Spleen (tissue), 11 donors: ENCODE measurements around the gene TRAPPC14. TPM values are rescaled to one million over a fixed set of nuclear protein-coding genes. Genes with fewer than 3 reads are reported as not detected.
"Not testable (repeated sequence)": the region's sequence is repeated elsewhere in the genome, so short reads cannot be mapped to it uniquely, and the experiment has no call there.

Experiments
- DNase-seq: peaks from one replicate; pipeline ENCODE4 v3.0.0-alpha.2; 2020
- H3K27ac ChIP-seq, 8 donors: fragments of 200-600 bp; sonication (generic) in 7 of 8; 1 replicate in 4 of 8; 2 replicates in 4 of 8; pipeline versions ENCODE4 v1.5.0 to v1.8.0; 2016 to 2021; ENCODE audit warnings: inconsistent platforms in 4 of 8, mild to moderate bottlenecking in 4 of 8, moderate library complexity in 1 of 8
- H3K27me3 ChIP-seq, 7 donors: fragments of 200-600 bp; sonication (generic) in 6 of 7; replicated peaks in 1 of 7; 1 replicate in 4 of 7; 2 replicates in 3 of 7; pipeline versions ENCODE4 v1.5.0 to v1.8.0; 2016 to 2021; ENCODE audit warnings: inconsistent platforms in 3 of 7, mild to moderate bottlenecking in 1 of 7
- H3K36me3 ChIP-seq, 6 donors: fragments of 200-600 bp; sonication (generic) in 5 of 6; 1 replicate in 4 of 6; 2 replicates in 2 of 6; pipeline versions ENCODE4 v1.5.0 to v1.8.0; 2016 to 2021; ENCODE audit warnings: inconsistent platforms in 2 of 6
- H3K4me1 ChIP-seq, 6 donors: fragments of 200-600 bp; sonication (generic) in 5 of 6; 1 replicate in 3 of 6; 2 replicates in 3 of 6; pipeline versions ENCODE4 v1.5.0 to v1.8.0; 2016 to 2021; ENCODE audit warnings: inconsistent platforms in 3 of 6
- H3K4me3 ChIP-seq, 8 donors: fragments of 200-600 bp; sonication (generic) in 7 of 8; 1 replicate in 4 of 8; 2 replicates in 4 of 8; pipeline versions ENCODE4 v1.5.0 to v1.8.0; 2016 to 2021; ENCODE audit warnings: inconsistent platforms in 4 of 8, mild to moderate bottlenecking in 4 of 8, moderate library complexity in 2 of 8
- H3K9me3 ChIP-seq, 8 donors: fragments of 200-600 bp; sonication (generic) in 7 of 8; 1 replicate in 4 of 8; 2 replicates in 4 of 8; pipeline versions ENCODE4 v1.5.0 to v1.8.0; 2016 to 2021; ENCODE audit warnings: inconsistent platforms in 4 of 8
- CTCF ChIP-seq, 11 experiments: fragments of 200-600 bp in 7 of 11; fragments of 450-650 bp in 4 of 11; sonication (generic) in 4 of 11; IDR thresholded peaks in 8 of 11; conservative IDR thresholded peaks in 3 of 11; 1 replicate in 7 of 11; 2 replicates in 4 of 11; pipeline versions ENCODE4 v1.4.0 to v1.8.0; 2016 to 2021; ENCODE audit warnings: antibody characterized with exemption in 11 of 11, inconsistent platforms in 4 of 11, mild to moderate bottlenecking in 1 of 11
- POLR2A ChIP-seq, 3 donors: fragments of 450-650 bp; IDR thresholded peaks; one replicate each; pipeline ENCODE4 v1.5.1; 2017; ENCODE audit warnings: antibody characterized with exemption in 3 of 3, mild to moderate bottlenecking in 1 of 3
- POLR2AphosphoS5 ChIP-seq, 3 donors: sonication (generic); formaldehyde crosslinking; IDR thresholded peaks; one replicate each; pipeline ENCODE4 v1.5.1; 2017; ENCODE audit warnings: antibody characterized with exemption in 3 of 3
- WGBS, 5 donors: extraction: QIAGEN DNeasy Blood & Tissue Kit in 3 of 5; methylation state at CpG; one replicate each; pipeline versions ENCODE4 v1.1.5 to v1.1.7; 2013 to 2018; 5-methylcytosine and 5-hydroxymethylcytosine counted together
- intact Hi-C: fragments of 100-400 bp; cut with DNase I; formaldehyde crosslinking; loops from one replicate; pipeline ENCODE4 v1.15.0; 2023; ENCODE audit warnings: low total_unique reads
- polyA plus RNA-seq, 3 donors: library from polyadenylated mRNA; stranded (reverse); fragments of 200-250 nt; gene quantifications; one replicate each; pipeline ENCODE4 v1.2.1, GENCODE V29; 2013
- total RNA-seq, 7 donors: library from RNA; depleted of rRNA in 3 of 7; stranded (reverse); fragments of >200 nt in 3 of 7; fragmentation: NEBNext Ultra II Directional in 4 of 7; extraction: Animal tissue kit (Norgen Biotek cat#: 25700) in 4 of 7; gene quantifications; one replicate each; pipeline versions ENCODE4 v1.1.0 to v1.2.1, GENCODE V29; 2016 to 2021
- donor health status: healthy with polysubstance abuse.
- donor health status: DM: no; HTN: no; CAD: no; lungs with moderate emphysema.
- donor health status: DM: no; HTN: no; CAD: no.
- donor health status: Bipolar disorder and iron deficiency.
- donor health status: healthy.
- donor health status: DM: no; HTN: no; CAD: no.
- donor health status: DM: yes; HTN: yes; CAD: no.

TRAPPC14 gene
- total and polyA plus RNA-seq, 10 donors, result 33.0 to 68.7 (median 49.8) TPM

- DNase-seq, H3K36me3 ChIP-seq, H3K27me3 ChIP-seq, H3K4me3 ChIP-seq, H3K9me3 ChIP-seq, intact Hi-C loops: not testable (repeated sequence)
- TF ChIP-seq POLR2AphosphoS5 (IDR thresholded peaks at IDR 0.05), result peak in 1 of 3 donors; percentile 72
- H3K4me1 ChIP-seq, result peaks cover 7 to 66% (median 26%) of the 10 kb centered on the region in 6 donors
- H3K27ac ChIP-seq, result peak overlapping the region; percentile 35 to 89 (median 78)
- 63 to 85% (median 73%) methylated on average over 6 of the region's 6 CpGs for WGBS, 5 donors
These were observed 33.8 kb upstream of the TRAPPC14 start for GRCh38 chr7:100192281-100192862.

- Histone ChIP-seq H3K27me3 (no peaks in the 10 kb centered on the region), H3K9me3 (no peaks in the 10 kb centered on the region), H3K4me3 (no peak overlapping the region), H3K27ac (peak overlapping the region; percentile 35 to 89 (median 78)), H3K4me1 (peaks cover 7 to 66% (median 26%) of the 10 kb centered on the region in 6 donors), H3K36me3 (no peaks in the 10 kb centered on the region)
- TF ChIP-seq POLR2A (IDR thresholded peaks at IDR 0.05), result no peak
- TF ChIP-seq POLR2AphosphoS5 (IDR thresholded peaks at IDR 0.05), result no peak
- no peak for TF ChIP-seq CTCF (IDR thresholded peaks at IDR 0.05 in 8 of 11, conservative IDR thresholded peaks at IDR 0.05 in 3 of 11)
- DNase-seq, result no peak
- intact Hi-C loops, result no loop called here
- whole genome bisulfite sequencing, 5 donors, result 19 to 35% (median 23%) methylated on average over 2 of the region's 2 CpGs
These were observed 33.3 kb upstream of the TRAPPC14 start for GRCh38 chr7:100191775-100192174.

- Histone ChIP-seq H3K9me3 (no peaks in the 10 kb centered on the region), H3K27me3 (no peaks in the 10 kb centered on the region), H3K4me1 (peaks cover 7 to 56% (median 22%) of the 10 kb centered on the region in 6 donors), H3K4me3 (no peak overlapping the region), H3K27ac (peak overlapping the region in 6 of 8 donors; percentile 51 to 89 (median 80)), H3K36me3 (no peaks in the 10 kb centered on the region)
- WGBS, 5 donors, result 39 to 47% (median 43%) methylated on average over 4 of the region's 4 CpGs
- DNase-seq, result no peak
- TF ChIP-seq CTCF (IDR thresholded peaks at IDR 0.05 in 8 of 11, conservative IDR thresholded peaks at IDR 0.05 in 3 of 11) (peak in 10 of 11 experiments; percentile 20 to 61 (median 48)), POLR2AphosphoS5 (IDR thresholded peaks at IDR 0.05) (no peak)
- intact Hi-C loops, result no loop called here
These were observed 31.7 kb upstream of the TRAPPC14 start for GRCh38 chr7:100190048-100190711.

- H3K4me3 ChIP-seq, result no peak overlapping the region
- 76 to 81% (median 79%) methylated on average over 3 of the region's 3 CpGs for WGBS, 5 donors
- intact Hi-C loops, result no loop called here
- no peaks in the 10 kb centered on the region for H3K9me3 ChIP-seq
- H3K36me3 ChIP-seq, result no peaks in the 10 kb centered on the region
- peaks cover 7 to 45% (median 22%) of the 10 kb centered on the region in 6 donors for H3K4me1 ChIP-seq
- TF ChIP-seq POLR2A (IDR thresholded peaks at IDR 0.05) (no peak), CTCF (IDR thresholded peaks at IDR 0.05 in 8 of 11, conservative IDR thresholded peaks at IDR 0.05 in 3 of 11) (no peak), POLR2AphosphoS5 (IDR thresholded peaks at IDR 0.05) (no peak)
- DNase-seq, result no peak
- no peaks in the 10 kb centered on the region for H3K27me3 ChIP-seq
- no peak overlapping the region for H3K27ac ChIP-seq
These were observed 30.5 kb upstream of the TRAPPC14 start for GRCh38 chr7:100189061-100189460.
